Measurements from ENCODE around the gene POLR2J. TPM values are rescaled to one million over a fixed set of nuclear protein-coding genes. Genes with fewer than 3 reads are reported as not detected.

POLR2J gene
- total and polyA plus RNA-seq, 4 donors: 10.3 to 151 (median 55.6) TPM

GRCh38 chr7:102473271-102473991 lies 5.3 kb downstream of the POLR2J start:
- ATAC-seq (ENCODE audit: insufficient read depth, low FRiP score) (no peak), DNase-seq (no peak)
- no peak overlapping the region for H3K4me3 ChIP-seq
- no peak overlapping the region for H3K27ac ChIP-seq (ENCODE audit: low read depth in 1 of 2, low read length in 1 of 2)
- no peak for TF ChIP-seq CTCF (IDR thresholded peaks at IDR 0.05; ENCODE audit: control extremely low read depth, extremely low read depth)
- no peaks in the 10 kb centered on the region for H3K4me1 ChIP-seq (ENCODE audit: control insufficient read depth in 5 of 5, insufficient read depth in 5 of 5, low read length in 5 of 5)
- no peak overlapping the region for H3K9ac ChIP-seq (ENCODE audit: insufficient read depth in 1 of 2, low read length in 2 of 2)
- WGBS, 2 donors: 86 to 90% methylated on average over 23 of the region's 23 CpGs
- no peaks in the 10 kb centered on the region for H3K27me3 ChIP-seq (ENCODE audit: control insufficient read depth in 3 of 3, insufficient read depth in 3 of 3, low read length in 2 of 3)
- peaks cover 0 to 25% (median 2%) of the 10 kb centered on the region in 4 donors for H3K36me3 ChIP-seq (ENCODE audit: control insufficient read depth in 4 of 4, insufficient read depth in 4 of 4, low read length in 4 of 4)
- H3K9me3 ChIP-seq (ENCODE audit: control insufficient read depth in 4 of 4, insufficient read depth in 3 of 4, low read length in 3 of 4): no peaks in the 10 kb centered on the region

GRCh38 chr7:102472126-102473041 lies 6.3 kb downstream of the POLR2J start:
- Histone ChIP-seq H3K4me3 (no peak overlapping the region), H3K27ac (ENCODE audit: low read depth in 1 of 2, low read length in 1 of 2) (no peak overlapping the region), H3K9me3 (ENCODE audit: control insufficient read depth in 4 of 4, insufficient read depth in 3 of 4, low read length in 3 of 4) (no peaks in the 10 kb centered on the region), H3K9ac (ENCODE audit: insufficient read depth in 1 of 2, low read length in 2 of 2) (no peak overlapping the region), H3K36me3 (ENCODE audit: control insufficient read depth in 4 of 4, insufficient read depth in 4 of 4, low read length in 4 of 4) (peaks cover 0 to 32% (median 2%) of the 10 kb centered on the region in 4 donors), H3K4me1 (ENCODE audit: control insufficient read depth in 5 of 5, insufficient read depth in 5 of 5, low read length in 5 of 5) (no peaks in the 10 kb centered on the region), H3K27me3 (ENCODE audit: control insufficient read depth in 3 of 3, insufficient read depth in 3 of 3, low read length in 2 of 3) (no peaks in the 10 kb centered on the region)
- TF ChIP-seq CTCF (IDR thresholded peaks at IDR 0.05; ENCODE audit: control extremely low read depth, extremely low read depth): no peak
- 76 to 78% methylated on average over 26 to 31 of the region's 31 CpGs for WGBS, 2 donors
- no peak for DNase-seq
- ATAC-seq (ENCODE audit: insufficient read depth, low FRiP score): no peak

GRCh38 chr7:102471791-102472125 lies 7.0 kb downstream of the POLR2J start:
- ATAC-seq (ENCODE audit: insufficient read depth, low FRiP score): no peak
- no peak overlapping the region for H3K9ac ChIP-seq (ENCODE audit: insufficient read depth in 1 of 2, low read length in 2 of 2)
- H3K4me1 ChIP-seq (ENCODE audit: control insufficient read depth in 5 of 5, insufficient read depth in 5 of 5, low read length in 5 of 5): no peaks in the 10 kb centered on the region
- 85 to 93% methylated on average over 6 of the region's 6 CpGs for WGBS, 2 donors
- no peak overlapping the region for H3K4me3 ChIP-seq
- peaks cover 0 to 34% (median 2%) of the 10 kb centered on the region in 4 donors for H3K36me3 ChIP-seq (ENCODE audit: control insufficient read depth in 4 of 4, insufficient read depth in 4 of 4, low read length in 4 of 4)
- no peak overlapping the region for H3K27ac ChIP-seq (ENCODE audit: low read depth in 1 of 2, low read length in 1 of 2)
- no peaks in the 10 kb centered on the region for H3K9me3 ChIP-seq (ENCODE audit: control insufficient read depth in 4 of 4, insufficient read depth in 3 of 4, low read length in 3 of 4)
- no peak for DNase-seq
- TF ChIP-seq CTCF (IDR thresholded peaks at IDR 0.05; ENCODE audit: control extremely low read depth, extremely low read depth): no peak
- no peaks in the 10 kb centered on the region for H3K27me3 ChIP-seq (ENCODE audit: control insufficient read depth in 3 of 3, insufficient read depth in 3 of 3, low read length in 2 of 3)
